GM19193 (cell line): ENCODE data around the gene SETD1A.

Source experiments
- POLR2A ChIP-seq: IDR thresholded peaks from 4 replicates; pipeline ENCODE4 v1.6.1; 2011; ENCODE audit not compliant: insufficient read depth, insufficient read length; ENCODE audit errors: extremely low read depth

Gene SETD1A

GRCh38 chr16:30947859-30948666 is 9.5 kb upstream of the SETD1A start:
- no peak for TF ChIP-seq POLR2A

GRCh38 chr16:30948667-30949649 is 8.6 kb upstream of the SETD1A start, which contains the start of gene ORAI3:
Gene ORAI3, plus strand, starts transcription at chr16:30949068. Its CDS starts 222 bp downstream, at chr16:30949290.
- peak; percentile 76 for TF ChIP-seq POLR2A

GRCh38 chr16:30949650-30950515 is 7.7 kb upstream of the SETD1A start:
- TF ChIP-seq POLR2A, result peak; percentile 83

- no peak for TF ChIP-seq POLR2A
Observed at GRCh38 chr16:30950516-30951065, 7.0 kb upstream of the SETD1A start.

- TF ChIP-seq POLR2A, result no peak
Observed at GRCh38 chr16:30951193-30951592, 6.4 kb upstream of the SETD1A start.

GRCh38 chr16:30951750-30952149 is 5.8 kb upstream of the SETD1A start:
- no peak for TF ChIP-seq POLR2A

GRCh38 chr16:30953111-30953510 is 4.4 kb upstream of the SETD1A start:
- TF ChIP-seq POLR2A, result no peak

- TF ChIP-seq POLR2A, result no peak
Observed at GRCh38 chr16:30953511-30954124, 3.9 kb upstream of the SETD1A start.

GRCh38 chr16:30954993-30955392 is 2.6 kb upstream of the SETD1A start:
- TF ChIP-seq POLR2A, result no peak

- no peak for TF ChIP-seq POLR2A
Observed at GRCh38 chr16:30956601-30957455, 726 bp upstream of the SETD1A start.

- TF ChIP-seq POLR2A, result no peak
Observed at GRCh38 chr16:30958175-30959079, 873 bp downstream of the SETD1A start.

- no peak for TF ChIP-seq POLR2A
Observed at GRCh38 chr16:30961384-30961783, 3.8 kb downstream of the SETD1A start.
